Astrocyte of the cerebellum (primary cell): ENCODE measurements around the gene CRHR1.

Experiments used
- DNase-seq: peaks from one replicate; pipeline ENCODE4 v3.0.0-alpha.2; 2011; ENCODE audit warnings: low read depth
- H3K4me3 ChIP-seq: 2 replicates; pipeline ENCODE4 v1.5.1; 2011; ENCODE audit warnings: mild to moderate bottlenecking, low read depth, low read length, moderate library complexity
- in situ Hi-C: cut with HindIII; loops from 2 replicates; pipeline ENCODE4 v1.10.0; 2017; ENCODE audit warnings: low sequenced_read_pairs
- TF ChIP-seq, protein P1 (sequence below): IDR thresholded peaks from 2 replicates; pipeline ENCODE4 v1.5.1; 2012; ENCODE audit warnings: low read length, low read depth, moderate library complexity, mild to moderate bottlenecking; ENCODE audit errors: missing control alignments

The CRHR1 gene

DNA sequence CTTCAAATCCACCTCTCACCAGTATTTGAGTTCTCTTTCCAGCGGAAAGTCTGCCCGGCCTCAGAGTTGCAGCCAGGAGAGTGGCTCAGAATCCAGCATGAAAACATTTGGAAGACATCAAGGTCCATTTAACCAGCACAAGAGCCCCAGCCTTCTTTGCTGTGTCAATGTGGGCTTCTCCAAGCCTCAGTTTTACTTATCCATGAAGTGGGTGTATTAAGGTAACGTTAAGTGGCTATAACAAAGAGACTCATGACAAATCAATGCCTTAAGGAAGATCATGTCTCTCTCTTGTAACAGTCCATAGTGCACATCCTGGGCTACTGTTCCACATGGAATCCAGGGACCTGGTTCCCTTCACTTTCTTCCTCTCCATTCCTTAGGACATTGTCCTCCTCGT lies 59.6 kb downstream of the CRHR1 start:
- TF ChIP-seq, protein P1, sequence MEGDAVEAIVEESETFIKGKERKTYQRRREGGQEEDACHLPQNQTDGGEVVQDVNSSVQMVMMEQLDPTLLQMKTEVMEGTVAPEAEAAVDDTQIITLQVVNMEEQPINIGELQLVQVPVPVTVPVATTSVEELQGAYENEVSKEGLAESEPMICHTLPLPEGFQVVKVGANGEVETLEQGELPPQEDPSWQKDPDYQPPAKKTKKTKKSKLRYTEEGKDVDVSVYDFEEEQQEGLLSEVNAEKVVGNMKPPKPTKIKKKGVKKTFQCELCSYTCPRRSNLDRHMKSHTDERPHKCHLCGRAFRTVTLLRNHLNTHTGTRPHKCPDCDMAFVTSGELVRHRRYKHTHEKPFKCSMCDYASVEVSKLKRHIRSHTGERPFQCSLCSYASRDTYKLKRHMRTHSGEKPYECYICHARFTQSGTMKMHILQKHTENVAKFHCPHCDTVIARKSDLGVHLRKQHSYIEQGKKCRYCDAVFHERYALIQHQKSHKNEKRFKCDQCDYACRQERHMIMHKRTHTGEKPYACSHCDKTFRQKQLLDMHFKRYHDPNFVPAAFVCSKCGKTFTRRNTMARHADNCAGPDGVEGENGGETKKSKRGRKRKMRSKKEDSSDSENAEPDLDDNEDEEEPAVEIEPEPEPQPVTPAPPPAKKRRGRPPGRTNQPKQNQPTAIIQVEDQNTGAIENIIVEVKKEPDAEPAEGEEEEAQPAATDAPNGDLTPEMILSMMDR = no peak

DNA sequence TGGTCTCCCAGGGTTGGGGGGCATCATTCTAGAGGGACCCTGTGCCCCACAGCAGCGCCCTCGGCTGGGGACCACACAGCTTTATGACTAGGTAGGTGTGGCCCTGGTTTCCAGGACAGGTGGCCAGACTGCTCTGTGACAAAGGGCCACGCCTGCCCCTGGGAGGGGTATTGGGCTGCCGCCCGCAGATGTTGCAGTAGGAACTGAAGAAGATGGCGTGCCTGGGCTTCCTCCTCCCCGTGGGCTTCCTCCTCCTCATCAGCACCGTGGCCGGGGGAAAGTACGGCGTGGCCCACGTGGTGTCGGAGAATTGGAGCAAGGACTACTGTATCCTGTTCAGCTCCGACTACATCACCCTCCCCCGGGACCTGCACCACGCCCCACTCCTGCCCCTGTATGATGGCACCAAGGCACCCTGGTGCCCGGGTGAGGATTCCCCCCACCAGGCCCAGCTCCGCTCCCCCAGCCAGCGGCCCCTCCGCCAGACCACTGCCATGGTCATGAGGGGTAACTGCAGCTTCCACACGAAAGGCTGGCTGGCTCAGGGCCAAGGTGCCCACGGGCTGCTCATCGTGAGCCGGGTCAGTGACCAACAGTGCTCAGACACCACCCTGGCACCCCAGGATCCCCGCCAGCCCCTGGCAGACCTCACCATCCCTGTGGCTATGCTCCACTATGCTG lies 60.7 kb downstream of the CRHR1 start, which contains the start of gene SPPL2C:
Gene SPPL2C (plus strand): TSS at position 187 of the 681 bp plus-strand sequence. CDS start 26 bp downstream, at position 213.
- no peak within 1 kb of the TSS for H3K4me3 ChIP-seq
- in situ Hi-C loops = no loop called here
- TF ChIP-seq, protein P1 = no peak
- DNase-seq = no peak

More for the DNA sequence above, 59.6 kb downstream of the CRHR1 start:
- in situ Hi-C loops = no loop called here
- no peak for DNase-seq
- no peak overlapping the region for H3K4me3 ChIP-seq

DNA sequence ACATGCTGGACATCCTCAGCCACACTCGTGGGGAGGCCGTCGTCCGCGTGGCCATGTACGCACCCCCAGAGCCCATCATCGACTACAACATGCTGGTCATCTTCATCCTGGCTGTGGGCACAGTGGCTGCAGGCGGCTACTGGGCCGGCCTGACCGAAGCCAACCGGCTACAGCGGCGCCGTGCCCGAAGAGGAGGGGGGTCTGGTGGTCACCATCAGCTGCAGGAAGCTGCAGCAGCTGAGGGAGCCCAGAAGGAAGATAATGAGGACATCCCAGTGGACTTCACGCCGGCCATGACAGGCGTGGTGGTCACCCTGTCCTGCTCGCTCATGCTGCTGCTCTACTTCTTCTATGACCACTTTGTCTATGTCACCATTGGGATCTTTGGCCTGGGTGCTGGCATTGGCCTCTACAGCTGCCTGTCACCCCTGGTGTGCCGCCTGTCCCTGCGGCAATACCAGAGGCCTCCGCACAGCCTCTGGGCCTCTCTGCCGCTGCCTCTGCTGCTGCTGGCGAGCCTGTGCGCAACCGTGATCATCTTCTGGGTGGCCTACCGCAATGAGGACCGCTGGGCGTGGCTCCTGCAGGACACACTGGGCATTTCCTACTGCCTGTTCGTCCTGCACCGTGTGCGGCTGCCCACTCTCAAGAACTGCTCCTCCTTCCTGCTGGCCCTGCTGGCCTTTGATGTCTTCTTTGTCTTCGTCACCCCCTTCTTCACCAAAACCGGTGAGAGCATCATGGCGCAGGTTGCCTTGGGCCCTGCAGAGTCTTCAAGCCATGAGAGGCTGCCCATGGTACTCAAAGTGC lies 61.5 kb downstream of the CRHR1 start:
- TF ChIP-seq, protein P1 = no peak
- H3K4me3 ChIP-seq = no peak overlapping the region
- in situ Hi-C loops = no loop called here
- no peak for DNase-seq

DNA sequence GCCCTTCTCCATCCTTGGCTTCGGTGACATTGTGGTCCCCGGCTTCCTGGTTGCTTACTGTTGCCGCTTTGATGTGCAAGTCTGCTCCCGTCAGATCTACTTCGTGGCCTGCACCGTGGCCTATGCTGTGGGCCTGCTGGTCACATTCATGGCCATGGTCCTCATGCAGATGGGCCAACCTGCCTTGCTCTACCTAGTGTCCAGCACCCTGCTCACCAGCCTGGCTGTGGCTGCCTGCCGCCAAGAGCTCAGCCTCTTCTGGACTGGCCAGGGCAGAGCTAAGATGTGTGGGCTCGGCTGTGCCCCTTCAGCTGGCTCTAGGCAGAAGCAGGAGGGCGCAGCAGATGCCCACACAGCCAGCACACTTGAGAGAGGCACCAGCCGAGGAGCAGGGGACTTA lies 62.1 kb downstream of the CRHR1 start:
- in situ Hi-C loops = no loop called here
- no peak overlapping the region for H3K4me3 ChIP-seq
- TF ChIP-seq, protein P1 = no peak
- no peak for DNase-seq

DNA sequence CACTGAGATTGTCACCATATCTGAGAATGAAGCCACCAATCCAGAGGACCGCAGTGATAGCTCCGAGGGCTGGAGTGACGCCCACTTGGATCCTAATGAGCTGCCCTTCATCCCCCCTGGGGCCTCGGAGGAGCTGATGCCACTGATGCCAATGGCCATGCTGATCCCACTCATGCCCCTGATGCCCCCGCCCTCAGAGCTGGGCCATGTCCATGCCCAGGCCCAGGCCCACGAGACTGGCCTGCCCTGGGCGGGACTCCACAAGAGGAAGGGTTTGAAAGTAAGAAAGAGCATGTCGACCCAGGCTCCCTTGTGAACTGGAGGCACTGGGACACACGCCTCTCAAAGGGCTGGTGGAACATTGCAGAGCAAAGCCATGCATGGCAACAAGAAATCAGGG lies 62.5 kb downstream of the CRHR1 start:
- no peak for DNase-seq
- in situ Hi-C loops = no loop called here
- TF ChIP-seq, protein P1 = no peak
- no peak overlapping the region for H3K4me3 ChIP-seq

DNA sequence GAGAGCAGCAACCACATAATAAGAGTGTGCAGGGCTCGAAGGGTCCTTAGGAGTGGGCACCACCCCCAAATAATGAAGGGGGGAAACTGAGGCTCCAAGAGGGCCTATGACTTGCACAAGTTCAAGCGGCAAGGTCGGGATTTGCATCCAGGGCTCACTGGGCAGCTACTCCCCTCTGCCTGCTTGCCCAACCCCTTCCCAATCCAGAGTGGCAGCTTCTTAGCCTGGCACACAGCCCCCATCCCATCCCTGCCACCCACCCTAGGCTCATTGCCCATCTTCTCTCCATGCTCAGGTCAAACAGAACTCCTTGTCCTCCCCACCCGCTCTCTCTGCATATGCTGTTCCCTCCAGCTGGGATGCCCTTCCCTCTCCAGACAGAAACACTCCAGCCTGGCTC lies 63.0 kb downstream of the CRHR1 start:
- TF ChIP-seq, protein P1 = no peak
- DNase-seq = no peak
- in situ Hi-C loops = no loop called here
- H3K4me3 ChIP-seq = no peak overlapping the region
